Astrocyte of the cerebellum (primary cell): ENCODE measurements around the gene NPW.

ENCODE experiments used
- DNase-seq: peaks from one replicate; pipeline ENCODE4 v3.0.0-alpha.2; 2011; ENCODE audit warnings: low read depth
- H3K4me3 ChIP-seq: 2 replicates; pipeline ENCODE4 v1.5.1; 2011; ENCODE audit warnings: mild to moderate bottlenecking, low read depth, low read length, moderate library complexity
- in situ Hi-C: cut with HindIII; loops from 2 replicates; pipeline ENCODE4 v1.10.0; 2017; ENCODE audit warnings: low sequenced_read_pairs
- TF ChIP-seq, protein P1 (sequence below): IDR thresholded peaks from 2 replicates; pipeline ENCODE4 v1.5.1; 2012; ENCODE audit warnings: low read length, low read depth, moderate library complexity, mild to moderate bottlenecking; ENCODE audit errors: missing control alignments

The NPW gene

GRCh38 chr16:2044541-2044940, 25.0 kb downstream of the NPW start:
- no peak overlapping the region for H3K4me3 ChIP-seq
- TF ChIP-seq, protein P1, sequence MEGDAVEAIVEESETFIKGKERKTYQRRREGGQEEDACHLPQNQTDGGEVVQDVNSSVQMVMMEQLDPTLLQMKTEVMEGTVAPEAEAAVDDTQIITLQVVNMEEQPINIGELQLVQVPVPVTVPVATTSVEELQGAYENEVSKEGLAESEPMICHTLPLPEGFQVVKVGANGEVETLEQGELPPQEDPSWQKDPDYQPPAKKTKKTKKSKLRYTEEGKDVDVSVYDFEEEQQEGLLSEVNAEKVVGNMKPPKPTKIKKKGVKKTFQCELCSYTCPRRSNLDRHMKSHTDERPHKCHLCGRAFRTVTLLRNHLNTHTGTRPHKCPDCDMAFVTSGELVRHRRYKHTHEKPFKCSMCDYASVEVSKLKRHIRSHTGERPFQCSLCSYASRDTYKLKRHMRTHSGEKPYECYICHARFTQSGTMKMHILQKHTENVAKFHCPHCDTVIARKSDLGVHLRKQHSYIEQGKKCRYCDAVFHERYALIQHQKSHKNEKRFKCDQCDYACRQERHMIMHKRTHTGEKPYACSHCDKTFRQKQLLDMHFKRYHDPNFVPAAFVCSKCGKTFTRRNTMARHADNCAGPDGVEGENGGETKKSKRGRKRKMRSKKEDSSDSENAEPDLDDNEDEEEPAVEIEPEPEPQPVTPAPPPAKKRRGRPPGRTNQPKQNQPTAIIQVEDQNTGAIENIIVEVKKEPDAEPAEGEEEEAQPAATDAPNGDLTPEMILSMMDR, result no peak
- in situ Hi-C loops, result no loop called here
- no peak for DNase-seq

DNA sequence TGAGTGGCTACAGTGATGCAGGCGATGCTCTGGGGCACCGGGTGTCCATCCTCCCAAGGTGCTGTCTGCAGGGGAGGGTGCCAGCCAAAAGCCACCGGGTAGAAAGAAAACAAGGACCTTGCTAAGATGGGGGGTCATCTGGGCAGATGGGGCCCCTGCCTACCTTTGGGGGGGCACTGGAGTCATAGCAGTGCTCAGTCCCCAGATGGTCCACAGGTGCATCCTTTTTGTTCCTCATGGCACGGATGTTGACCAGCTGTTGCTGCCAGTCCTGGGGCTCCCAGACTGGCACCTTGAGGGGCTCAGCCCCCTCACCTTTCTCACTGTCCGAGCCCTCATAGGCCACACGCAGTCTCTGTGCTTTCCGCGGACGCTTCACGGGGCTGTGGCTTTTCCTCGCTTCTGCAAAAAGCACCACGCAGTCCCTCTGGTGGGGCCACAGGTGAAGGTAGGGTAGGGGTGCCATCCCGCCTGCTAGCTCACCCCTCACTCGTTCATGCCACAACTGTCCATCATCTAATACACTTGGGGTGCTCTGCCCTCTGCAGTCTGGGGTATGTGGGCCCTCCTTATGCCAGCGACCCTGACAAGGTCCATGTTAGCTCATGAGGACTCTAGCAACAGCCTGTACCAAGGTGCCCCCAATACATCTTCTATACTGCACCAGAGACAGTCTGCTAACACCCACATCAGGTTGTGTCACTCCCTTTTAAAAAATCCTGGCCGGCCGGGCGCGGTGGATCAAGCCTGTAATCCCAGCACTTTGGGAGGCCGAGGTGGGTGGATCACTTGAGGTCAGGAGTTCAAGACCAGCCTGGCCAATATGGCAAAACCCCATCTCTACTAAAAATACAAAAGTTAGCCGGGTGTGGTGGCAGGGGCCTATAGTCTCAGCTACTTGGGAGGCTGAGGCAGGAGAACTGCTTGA, 26.6 kb downstream of the NPW start:
- in situ Hi-C loops, result no loop called here
- TF ChIP-seq, protein P1, result no peak
- H3K4me3 ChIP-seq, result no peak overlapping the region
- no peak for DNase-seq

DNA sequence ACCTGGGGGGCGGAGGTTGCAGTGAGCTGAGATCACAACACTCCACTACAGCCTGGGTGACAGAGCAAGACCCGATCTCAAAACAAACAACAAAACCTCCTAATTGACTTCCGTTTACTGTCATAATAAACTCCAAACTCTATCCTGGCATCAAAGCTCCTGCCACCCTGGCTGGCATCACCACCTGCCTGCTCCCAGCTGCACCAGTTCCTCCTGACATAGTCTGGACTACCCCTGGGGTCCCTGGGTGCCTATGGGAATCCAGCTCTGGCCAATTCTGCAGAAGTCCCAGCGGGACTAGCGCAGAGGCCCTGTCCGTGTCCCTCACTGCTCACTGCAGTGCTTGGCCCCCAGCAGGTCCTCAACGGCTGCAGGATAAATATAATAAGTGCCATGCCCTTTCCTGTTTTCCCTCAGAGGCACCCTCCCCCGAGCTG, 27.3 kb downstream of the NPW start:
- in situ Hi-C loops, result no loop called here
- peak overlapping the region; percentile 79 for H3K4me3 ChIP-seq
- TF ChIP-seq, protein P1, result no peak
- no peak for DNase-seq

- TF ChIP-seq, protein P1, result peak; percentile 33
- in situ Hi-C loops, result no loop called here
- H3K4me3 ChIP-seq, result peak within 1 kb of the TSS; percentile 79
- DNase-seq, result peak; percentile 88
These were observed 27.9 kb downstream of the NPW start, which contains the start of the genes NTHL1 and TSC2 for GRCh38 chr16:2047330-2048115. NTHL1 (minus strand) TSS chr16:2047834; CDS start chr16:2047823, 11 bp downstream. TSC2 (plus strand) TSS chr16:2047985; CDS start chr16:2048616, 631 bp downstream.

DNA sequence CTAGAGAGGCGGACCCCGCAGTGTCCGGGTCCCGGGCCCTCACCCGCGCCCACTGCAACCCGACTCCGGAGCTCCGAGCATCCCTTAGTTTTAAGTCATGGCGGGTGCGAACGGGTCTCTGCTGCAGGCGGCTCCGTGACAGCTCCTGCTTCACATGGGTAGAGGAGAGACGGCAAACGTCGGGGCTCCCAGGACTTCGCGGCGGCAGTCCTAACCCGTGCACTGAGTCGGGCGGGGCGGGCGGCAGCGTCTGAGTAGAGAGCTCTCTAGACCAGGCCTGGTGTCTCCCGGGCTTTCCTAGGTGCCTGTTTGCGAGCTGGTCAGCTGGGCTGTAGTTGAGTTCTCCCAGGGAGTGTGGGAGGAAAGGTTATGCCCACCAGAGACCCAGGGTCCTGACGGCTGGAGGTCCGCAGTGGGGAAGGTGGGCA, 28.5 kb downstream of the NPW start:
- DNase-seq, result no peak
- H3K4me3 ChIP-seq, result peak overlapping the region; percentile 79
- TF ChIP-seq, protein P1, result no peak
- in situ Hi-C loops, result no loop called here

- no peak for DNase-seq
- TF ChIP-seq, protein P1, result no peak
- in situ Hi-C loops, result no loop called here
- H3K4me3 ChIP-seq, result no peak overlapping the region
These were observed 33.6 kb downstream of the NPW start for GRCh38 chr16:2053211-2053610.
